Fibroblast of skin of left quadriceps (primary cell): ENCODE data around the gene HOXA3.

Experiments used
- DNase-seq, 2 experiments: peaks; one replicate each; pipeline ENCODE4 v3.0.0-alpha.2; 2013; ENCODE audit warnings: low read depth in 2 of 2

HOXA3 gene

GRCh38 chr7:27151931-27152815 is at the start of gene HOXA3:
Gene HOXA3 (minus strand): TSS chr7:27152583. CDS start chr7:27110640, 41,943 bp downstream.
- DNase-seq = peak; percentile 77 to 78

- DNase-seq = no peak
Observed at GRCh38 chr7:27201580-27202017, 49.2 kb upstream of the HOXA3 start.

GRCh38 chr7:27200761-27201579 is 48.6 kb upstream of the HOXA3 start:
- no peak for DNase-seq

GRCh38 chr7:27199849-27200760 is 47.7 kb upstream of the HOXA3 start, which contains the start of gene HOXA13:
Gene HOXA13 (minus strand): TSS chr7:27200091. CDS start chr7:27200077, 14 bp downstream.
- DNase-seq = no peak

- no peak for DNase-seq
Observed at GRCh38 chr7:27198871-27199801, 46.8 kb upstream of the HOXA3 start.

- DNase-seq = no peak
Observed at GRCh38 chr7:27198138-27198841, 45.9 kb upstream of the HOXA3 start.

GRCh38 chr7:27197137-27198042 is 45.0 kb upstream of the HOXA3 start:
- no peak for DNase-seq

- no peak for DNase-seq
Observed at GRCh38 chr7:27196287-27196767, 43.9 kb upstream of the HOXA3 start.

- no peak for DNase-seq
Observed at GRCh38 chr7:27194686-27195379, 42.5 kb upstream of the HOXA3 start.

- DNase-seq = no peak
Observed at GRCh38 chr7:27194002-27194352, 41.6 kb upstream of the HOXA3 start.

GRCh38 chr7:27193335-27194001 is 41.1 kb upstream of the HOXA3 start:
- DNase-seq = no peak

- DNase-seq = no peak
Observed at GRCh38 chr7:27192546-27193334, 40.4 kb upstream of the HOXA3 start.

GRCh38 chr7:27191833-27192545 is 39.6 kb upstream of the HOXA3 start:
- DNase-seq = no peak

GRCh38 chr7:27191161-27191731 is 38.9 kb upstream of the HOXA3 start:
- no peak for DNase-seq

- no peak for DNase-seq
Observed at GRCh38 chr7:27189997-27190748, 37.8 kb upstream of the HOXA3 start.
